OCI-LY1 (cell line): ENCODE measurements around the gene FUT9.

Experiments used
- H2AFZ ChIP-seq: fragments of 200-600 bp; sonication (generic), shearing (Covaris generic); 2 replicates; pipeline ENCODE4 v1.6.0; 2014; ENCODE audit warnings: antibody characterized with exemption, mild to moderate bottlenecking, low read length
- H3F3A ChIP-seq: fragments of 200-600 bp; sonication (generic), shearing (Covaris generic); 2 replicates; pipeline ENCODE4 v1.6.0; 2014; ENCODE audit warnings: mild to moderate bottlenecking, antibody characterized with exemption, low read length, moderate library complexity; ENCODE audit not compliant: insufficient read depth
- H3K27ac ChIP-seq: fragments of 200-600 bp; sonication (generic); 2 replicates; pipeline ENCODE4 v1.5.1; 2014; ENCODE audit warnings: low read length, mixed run types, mild to moderate bottlenecking, low read depth; ENCODE audit not compliant: poor library complexity, severe bottlenecking
- H3K27me3 ChIP-seq: fragments of 200-600 bp; sonication (generic); 2 replicates; pipeline ENCODE4 v1.6.0; 2014; ENCODE audit warnings: antibody characterized with exemption, mild to moderate bottlenecking, low read length, moderate library complexity; ENCODE audit not compliant: insufficient read depth
- H3K36me3 ChIP-seq: fragments of 200-600 bp; sonication (generic); 2 replicates; pipeline ENCODE4 v1.6.1; 2014; ENCODE audit warnings: mild to moderate bottlenecking, antibody characterized with exemption, low read length, moderate library complexity, mixed read lengths; ENCODE audit not compliant: insufficient read depth
- H3K4me1 ChIP-seq: fragments of 200-600 bp; sonication (generic); 2 replicates; pipeline ENCODE4 v1.5.1; 2014; ENCODE audit warnings: mild to moderate bottlenecking, low read length, moderate library complexity; ENCODE audit not compliant: insufficient read depth, severe bottlenecking
- H3K4me2 ChIP-seq: fragments of 200-600 bp; sonication (generic), shearing (Covaris generic); 2 replicates; pipeline ENCODE4 v1.6.1; 2014; ENCODE audit warnings: low read length
- H3K4me3 ChIP-seq: fragments of 200-600 bp; sonication (generic); 2 replicates; pipeline ENCODE4 v1.5.1; 2014; ENCODE audit warnings: low read length, low read depth, mild to moderate bottlenecking, mixed read lengths; ENCODE audit not compliant: poor library complexity, severe bottlenecking
- H3K79me2 ChIP-seq: fragments of 200-600 bp; shearing (Covaris generic); 2 replicates; pipeline ENCODE4 v1.6.1; 2016; ENCODE audit warnings: mixed run types, low read length, mixed read lengths; ENCODE audit not compliant: insufficient read depth
- H3K9ac ChIP-seq: fragments of 200-600 bp; sonication (generic), shearing (Covaris generic); 2 replicates; pipeline ENCODE4 v1.6.1; 2014; ENCODE audit warnings: mild to moderate bottlenecking, low read length, mixed read lengths
- H3K9me2 ChIP-seq: fragments of 200-600 bp; sonication (generic), shearing (Covaris generic); 2 replicates; pipeline ENCODE4 v1.6.1; 2014; ENCODE audit warnings: low read depth, mild to moderate bottlenecking, low read length, mixed read lengths
- H3K9me3 ChIP-seq: fragments of 200-600 bp; shearing (Covaris generic); 2 replicates; pipeline ENCODE4 v1.6.1; 2014; ENCODE audit warnings: low read length, mixed read lengths
- H4K20me1 ChIP-seq: fragments of 200-600 bp; sonication (generic), shearing (Covaris generic); 2 replicates; pipeline ENCODE4 v1.6.0; 2016; ENCODE audit warnings: mild to moderate bottlenecking, low read length; ENCODE audit not compliant: insufficient read depth
- EZH2 ChIP-seq: fragments of 200-600 bp; sonication (generic), shearing (Covaris generic); IDR thresholded peaks from 2 replicates; pipeline ENCODE4 v1.8.0; 2017; ENCODE audit warnings: borderline replicate concordance, mixed run types, mild to moderate bottlenecking, antibody characterized with exemption, low read length, moderate library complexity, mixed read lengths
- TF ChIP-seq, protein P1 (sequence below): fragments of 200-600 bp; sonication (generic), shearing (Covaris generic); IDR thresholded peaks from 2 replicates; pipeline ENCODE4 v1.5.1; 2017; ENCODE audit warnings: mild to moderate bottlenecking, antibody characterized with exemption, low read length, moderate library complexity, mixed read lengths

FUT9 gene

DNA sequence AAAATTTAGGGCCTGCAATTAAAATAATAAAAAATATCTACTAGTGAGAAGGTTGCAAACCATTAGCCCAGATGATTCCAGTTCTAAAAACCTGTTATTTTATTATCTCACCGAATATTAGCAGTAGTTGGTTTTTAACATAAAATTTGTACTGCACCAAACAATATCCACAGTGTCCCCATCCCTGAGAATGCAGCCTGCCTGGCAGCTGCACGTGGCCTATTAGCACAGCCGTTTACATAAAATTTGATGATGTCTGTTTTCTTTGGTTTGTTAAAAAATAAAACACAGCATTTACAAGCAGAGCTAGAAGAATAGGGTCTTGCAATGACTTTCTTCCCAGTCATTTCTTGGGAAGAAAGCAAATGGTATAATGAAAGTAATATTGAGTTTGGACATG lies 58.2 kb downstream of the FUT9 start:
- Histone ChIP-seq H3K4me1 (no peaks in the 10 kb centered on the region), H3K9me2 (no peaks in the 10 kb centered on the region), H3F3A (no peaks in the 10 kb centered on the region), H3K4me3 (no peak overlapping the region), H3K9me3 (no peaks in the 10 kb centered on the region), H3K4me2 (no peak overlapping the region), H3K27ac (no peak overlapping the region), H3K79me2 (no peaks in the 10 kb centered on the region), H2AFZ (no peak overlapping the region), H3K9ac (no peak overlapping the region), H3K27me3 (no peaks in the 10 kb centered on the region), H3K36me3 (no peaks in the 10 kb centered on the region), H4K20me1 (no peaks in the 10 kb centered on the region)
- no peak for TF ChIP-seq EZH2
- TF ChIP-seq, protein P1, sequence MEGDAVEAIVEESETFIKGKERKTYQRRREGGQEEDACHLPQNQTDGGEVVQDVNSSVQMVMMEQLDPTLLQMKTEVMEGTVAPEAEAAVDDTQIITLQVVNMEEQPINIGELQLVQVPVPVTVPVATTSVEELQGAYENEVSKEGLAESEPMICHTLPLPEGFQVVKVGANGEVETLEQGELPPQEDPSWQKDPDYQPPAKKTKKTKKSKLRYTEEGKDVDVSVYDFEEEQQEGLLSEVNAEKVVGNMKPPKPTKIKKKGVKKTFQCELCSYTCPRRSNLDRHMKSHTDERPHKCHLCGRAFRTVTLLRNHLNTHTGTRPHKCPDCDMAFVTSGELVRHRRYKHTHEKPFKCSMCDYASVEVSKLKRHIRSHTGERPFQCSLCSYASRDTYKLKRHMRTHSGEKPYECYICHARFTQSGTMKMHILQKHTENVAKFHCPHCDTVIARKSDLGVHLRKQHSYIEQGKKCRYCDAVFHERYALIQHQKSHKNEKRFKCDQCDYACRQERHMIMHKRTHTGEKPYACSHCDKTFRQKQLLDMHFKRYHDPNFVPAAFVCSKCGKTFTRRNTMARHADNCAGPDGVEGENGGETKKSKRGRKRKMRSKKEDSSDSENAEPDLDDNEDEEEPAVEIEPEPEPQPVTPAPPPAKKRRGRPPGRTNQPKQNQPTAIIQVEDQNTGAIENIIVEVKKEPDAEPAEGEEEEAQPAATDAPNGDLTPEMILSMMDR, result no peak

DNA sequence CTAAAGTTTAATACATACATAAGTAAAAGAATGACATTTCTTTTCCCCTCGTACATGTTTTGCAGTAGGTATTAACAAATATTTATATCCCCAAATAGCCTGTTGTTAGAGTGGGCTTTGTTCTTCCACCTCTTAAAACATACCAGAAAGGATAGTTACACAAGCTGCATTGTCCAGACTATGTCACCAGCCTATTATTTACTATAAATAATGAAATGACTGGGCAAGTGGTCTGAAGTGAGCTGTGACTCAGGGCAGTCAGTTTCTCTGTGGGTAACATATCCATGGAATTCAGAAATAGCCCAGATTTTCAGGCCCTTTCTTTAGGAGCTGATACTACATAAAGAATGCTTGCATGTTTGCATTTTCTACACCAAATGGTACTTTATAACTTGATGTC lies 60.1 kb downstream of the FUT9 start:
- Histone ChIP-seq H2AFZ (no peak overlapping the region), H3K4me3 (no peak overlapping the region), H3K4me2 (no peak overlapping the region), H3K4me1 (no peaks in the 10 kb centered on the region), H3F3A (no peaks in the 10 kb centered on the region), H3K79me2 (no peaks in the 10 kb centered on the region), H3K9me3 (no peaks in the 10 kb centered on the region), H3K9me2 (no peaks in the 10 kb centered on the region), H3K27ac (no peak overlapping the region), H4K20me1 (no peaks in the 10 kb centered on the region), H3K36me3 (no peaks in the 10 kb centered on the region), H3K9ac (no peak overlapping the region), H3K27me3 (no peaks in the 10 kb centered on the region)
- TF ChIP-seq, protein P1, result no peak

DNA sequence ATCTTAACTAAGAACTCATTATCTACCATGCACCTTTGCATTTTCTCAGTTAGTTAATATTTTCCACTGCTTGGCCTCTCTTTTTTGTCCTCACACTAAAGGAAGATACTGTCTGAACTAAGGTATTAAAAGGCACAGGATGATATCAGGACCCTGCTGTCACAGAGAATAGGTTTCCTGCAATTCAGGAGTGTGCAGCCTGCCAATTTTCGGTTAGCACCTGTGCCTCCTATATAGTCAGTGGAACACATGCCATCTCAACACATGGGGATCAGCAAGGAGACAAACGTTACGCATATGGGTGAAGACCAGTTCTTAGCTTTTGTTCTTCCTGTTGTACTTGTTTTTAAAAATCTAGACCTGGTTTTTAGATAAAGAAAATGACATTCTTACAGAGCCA lies 71.0 kb downstream of the FUT9 start:
- Histone ChIP-seq H3K4me3 (no peak overlapping the region), H4K20me1 (no peaks in the 10 kb centered on the region), H3K36me3 (no peaks in the 10 kb centered on the region), H3K4me1 (no peaks in the 10 kb centered on the region), H3K79me2 (no peaks in the 10 kb centered on the region), H3K9ac (no peak overlapping the region), H2AFZ (no peak overlapping the region), H3K4me2 (no peak overlapping the region), H3K27me3 (no peaks in the 10 kb centered on the region), H3K9me3 (no peaks in the 10 kb centered on the region), H3F3A (no peaks in the 10 kb centered on the region), H3K27ac (no peak overlapping the region), H3K9me2 (no peaks in the 10 kb centered on the region)
- no peak for TF ChIP-seq EZH2
- TF ChIP-seq, protein P1, result no peak
